Measurements from ENCODE around the gene MCTP2.

GRCh38 chr15:94312946-94313345 lies 81.6 kb downstream of the MCTP2 start:
- TF ChIP-seq TAF1 (IDR thresholded peaks at IDR 0.05; ENCODE audit: borderline replicate concordance, insufficient read depth, low read length) = no peak
- no peak for TF ChIP-seq POLR2AphosphoS5 (IDR thresholded peaks at IDR 0.05; ENCODE audit: low read depth, low read length)
- TF ChIP-seq REST (IDR thresholded peaks at IDR 0.05; ENCODE audit: insufficient read depth in 1 of 2, low read depth in 2 of 2, low read length in 2 of 2) = no peak
- no peak for TF ChIP-seq SIN3A (IDR thresholded peaks at IDR 0.05; ENCODE audit: borderline replicate concordance, insufficient read depth, low read length)
